Kidney epithelial cell (primary cell): Measurements from ENCODE around the gene SFRP2. TPM values are rescaled to one million over a fixed set of nuclear protein-coding genes. Genes with fewer than 3 reads are reported as not detected.

Experiments
- DNase-seq: peaks from one replicate; pipeline ENCODE4 v3.0.0-alpha.2; 2010; ENCODE audit warnings: low read depth
- H3K27me3 ChIP-seq: 2 replicates; pipeline ENCODE4 v1.6.0; 2011; ENCODE audit warnings: low read length; ENCODE audit not compliant: control insufficient read depth, insufficient read depth
- H3K36me3 ChIP-seq: 2 replicates; pipeline ENCODE4 v1.5.1; 2011; ENCODE audit warnings: low read length; ENCODE audit not compliant: control insufficient read depth, insufficient read depth
- H3K4me3 ChIP-seq: 2 replicates; pipeline ENCODE4 v1.5.1; 2011; ENCODE audit warnings: low read depth, mild to moderate bottlenecking, control low read depth, low read length
- total RNA-seq: library from RNA; depleted of rRNA; stranded (reverse); fragments of >200 nt; gene quantifications from 2 replicates; pipeline ENCODE4 v1.2.3, GENCODE V29; 2015
- TF ChIP-seq, protein P1 (sequence below): IDR thresholded peaks from 2 replicates; pipeline ENCODE4 v1.5.1; 2011; ENCODE audit warnings: mild to moderate bottlenecking, moderate library complexity, low read length, control low read depth, inconsistent platforms; ENCODE audit not compliant: insufficient read depth, poor library complexity, severe bottlenecking

The SFRP2 gene
- total RNA-seq, 1 donor from 2014 or later, result 1.5 TPM

DNA sequence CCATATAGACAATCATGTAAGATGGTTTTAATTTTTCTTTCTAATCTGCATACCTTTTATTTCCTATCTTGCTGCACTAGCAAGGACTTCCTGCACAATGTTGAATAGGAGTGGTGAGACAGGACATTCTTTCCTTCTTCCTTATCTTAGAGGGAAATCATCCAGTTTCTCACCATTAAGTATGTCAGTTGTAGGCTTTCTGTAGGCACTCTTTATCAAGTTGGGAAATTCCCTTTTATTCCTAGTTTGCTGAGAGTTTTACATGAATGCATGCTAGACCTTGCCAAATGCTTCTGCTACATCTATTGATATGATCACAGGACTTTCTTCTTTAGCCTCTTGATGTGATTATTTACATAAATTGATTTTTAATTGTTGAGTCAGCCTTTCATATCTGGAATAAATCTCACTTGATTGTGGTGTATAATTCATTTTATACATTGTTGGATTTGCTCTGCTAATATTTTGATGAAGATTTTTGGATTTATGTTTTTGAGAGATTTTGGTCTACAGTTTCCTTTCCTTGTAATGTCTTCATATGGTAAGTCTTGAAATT, 52.9 kb downstream of the SFRP2 start:
- H3K4me3 ChIP-seq, result no peak overlapping the region
- DNase-seq, result no peak
- H3K36me3 ChIP-seq, result no peaks in the 10 kb centered on the region
- TF ChIP-seq, protein P1, sequence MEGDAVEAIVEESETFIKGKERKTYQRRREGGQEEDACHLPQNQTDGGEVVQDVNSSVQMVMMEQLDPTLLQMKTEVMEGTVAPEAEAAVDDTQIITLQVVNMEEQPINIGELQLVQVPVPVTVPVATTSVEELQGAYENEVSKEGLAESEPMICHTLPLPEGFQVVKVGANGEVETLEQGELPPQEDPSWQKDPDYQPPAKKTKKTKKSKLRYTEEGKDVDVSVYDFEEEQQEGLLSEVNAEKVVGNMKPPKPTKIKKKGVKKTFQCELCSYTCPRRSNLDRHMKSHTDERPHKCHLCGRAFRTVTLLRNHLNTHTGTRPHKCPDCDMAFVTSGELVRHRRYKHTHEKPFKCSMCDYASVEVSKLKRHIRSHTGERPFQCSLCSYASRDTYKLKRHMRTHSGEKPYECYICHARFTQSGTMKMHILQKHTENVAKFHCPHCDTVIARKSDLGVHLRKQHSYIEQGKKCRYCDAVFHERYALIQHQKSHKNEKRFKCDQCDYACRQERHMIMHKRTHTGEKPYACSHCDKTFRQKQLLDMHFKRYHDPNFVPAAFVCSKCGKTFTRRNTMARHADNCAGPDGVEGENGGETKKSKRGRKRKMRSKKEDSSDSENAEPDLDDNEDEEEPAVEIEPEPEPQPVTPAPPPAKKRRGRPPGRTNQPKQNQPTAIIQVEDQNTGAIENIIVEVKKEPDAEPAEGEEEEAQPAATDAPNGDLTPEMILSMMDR, result no peak
- H3K27me3 ChIP-seq, result no peaks in the 10 kb centered on the region

GRCh38 chr4:153733751-153734448, 55.0 kb downstream of the SFRP2 start:
- H3K27me3 ChIP-seq, result no peaks in the 10 kb centered on the region
- TF ChIP-seq, protein P1, result no peak
- H3K4me3 ChIP-seq, result no peak overlapping the region
- DNase-seq, result no peak
- no peaks in the 10 kb centered on the region for H3K36me3 ChIP-seq

GRCh38 chr4:153731239-153731638, 57.6 kb downstream of the SFRP2 start:
- TF ChIP-seq, protein P1, result no peak
- Histone ChIP-seq H3K4me3 (no peak overlapping the region), H3K27me3 (no peaks in the 10 kb centered on the region), H3K36me3 (no peaks in the 10 kb centered on the region)
- DNase-seq, result peak; percentile 70

Other genes starting within 250 kb of the SFRP2 start
- gene TLR2, start 104.8 kb downstream of the SFRP2 start, total RNA-seq, result 17.9 and 18.6 TPM in 2 replicates
- gene RNF175, start 29.1 kb downstream of the SFRP2 start, total RNA-seq, result 1.0 and 2.0 TPM in 2 replicates